Activated CD4-positive, alpha-beta T cell treated with anti-CD3 and anti-CD28 coated beads, Interleukin-2, amount 50 U/mL, for 48 hours (primary cell): Measurements from ENCODE around the gene ATF4.

ENCODE experiments used
- DNase-seq, 2 experiments: peaks; one replicate each; pipeline ENCODE4 v3.0.0-alpha.2; 2020

ATF4 gene

GRCh38 chr22:39530692-39531331 lies 10.4 kb downstream of the ATF4 start:
- DNase-seq, result peak; percentile 17 to 27

DNA sequence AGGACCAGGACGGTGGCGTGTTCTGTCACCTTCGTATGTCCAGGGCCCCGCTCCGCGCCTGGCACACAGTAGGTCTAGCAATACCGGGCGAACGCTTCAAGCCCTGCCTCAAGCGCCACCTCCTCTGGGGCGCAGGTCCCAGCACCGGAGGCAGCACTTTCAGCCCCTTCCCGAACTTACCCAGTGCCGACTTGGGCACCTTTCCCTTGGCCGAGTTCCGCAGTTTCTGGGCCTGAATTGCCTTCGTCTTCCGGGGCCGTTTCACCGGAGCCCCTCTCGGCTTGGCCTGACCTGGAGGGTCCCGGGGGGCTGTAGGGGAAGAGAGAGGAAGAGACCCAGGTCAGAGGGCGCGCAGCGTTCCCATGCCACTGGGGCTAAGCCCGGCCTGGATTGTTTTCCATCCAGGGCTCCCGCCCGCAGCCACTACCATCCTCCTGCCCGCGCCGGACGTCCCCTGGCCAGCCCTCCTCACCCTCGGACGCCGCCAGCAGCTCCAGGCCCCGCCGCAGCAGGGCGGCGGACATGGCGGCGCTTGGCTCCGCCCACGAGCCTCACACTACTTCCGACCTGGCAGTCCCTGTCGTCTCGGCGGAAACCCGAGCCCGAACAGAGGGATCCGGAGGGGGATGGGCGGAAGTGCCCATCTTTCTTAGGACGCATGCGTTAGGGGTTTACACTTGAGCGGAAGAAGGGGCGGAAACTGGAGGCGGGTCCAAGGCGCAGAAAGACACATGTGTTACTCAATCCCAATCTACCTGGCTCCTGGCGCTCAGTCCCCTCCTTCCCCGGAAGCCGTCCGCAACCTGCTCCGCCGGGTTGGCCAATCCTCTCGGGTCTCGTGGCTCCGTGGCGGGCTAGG lies 12.1 kb downstream of the ATF4 start, which contains the start of gene RPS19BP1:
RPS19BP1 (minus strand) TSS at position 534 of the 859 bp plus-strand sequence; CDS start at position 524, 10 bp downstream.
- peak; percentile 99 to 100 for DNase-seq

- peak; percentile 8 to 15 for DNase-seq
Measured at GRCh38 chr22:39534092-39534506, 13.7 kb downstream of the ATF4 start.

DNA sequence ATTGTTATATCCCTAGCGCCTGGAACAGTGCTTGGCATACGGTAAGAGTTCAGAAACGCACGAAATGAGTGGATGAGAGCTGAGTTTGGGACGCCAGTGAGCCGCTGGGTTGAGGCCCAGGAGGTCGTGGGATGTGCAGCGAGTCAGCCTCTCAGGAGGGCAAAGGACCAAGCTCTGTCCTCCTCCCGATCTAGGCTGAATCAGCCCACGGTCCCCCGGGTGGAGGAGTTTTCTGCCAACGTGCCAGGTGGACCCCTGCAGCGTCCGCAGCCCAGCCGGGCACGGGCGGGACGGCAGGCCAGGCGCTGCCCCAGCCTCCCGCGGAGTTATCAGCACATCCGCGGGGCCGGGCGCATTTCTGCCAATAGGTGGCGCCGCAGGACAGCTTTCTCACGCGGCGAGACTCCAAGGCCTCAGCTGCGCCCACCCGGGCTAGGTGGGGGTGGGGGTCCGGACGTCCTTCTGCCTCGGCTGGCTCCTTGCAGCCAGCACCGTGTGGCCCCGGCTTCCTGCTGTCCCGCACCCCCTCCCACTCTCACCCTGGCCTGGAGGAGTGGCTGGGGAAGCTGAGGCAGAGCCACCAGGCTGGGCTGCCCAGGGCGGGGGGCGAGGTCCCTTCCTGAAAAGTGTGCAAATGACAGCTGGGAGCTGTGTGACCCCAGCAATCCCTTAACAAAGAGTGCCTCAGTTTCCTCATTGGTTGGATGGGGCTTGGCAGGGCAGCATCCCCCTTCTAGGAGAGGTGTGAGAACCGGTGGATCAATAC lies 14.4 kb downstream of the ATF4 start:
- DNase-seq, result peak; percentile 89 to 91

GRCh38 chr22:39535357-39535725 lies 15.0 kb downstream of the ATF4 start:
- no peak for DNase-seq

- DNase-seq, result no peak
Measured at GRCh38 chr22:39535831-39536449, 15.6 kb downstream of the ATF4 start.

- DNase-seq, result no peak
Measured at GRCh38 chr22:39536711-39537110, 16.3 kb downstream of the ATF4 start.

GRCh38 chr22:39537975-39538374 lies 17.6 kb downstream of the ATF4 start:
- no peak for DNase-seq

- peak; percentile 19 to 36 for DNase-seq
Measured at GRCh38 chr22:39543095-39543494, 22.7 kb downstream of the ATF4 start.

DNA sequence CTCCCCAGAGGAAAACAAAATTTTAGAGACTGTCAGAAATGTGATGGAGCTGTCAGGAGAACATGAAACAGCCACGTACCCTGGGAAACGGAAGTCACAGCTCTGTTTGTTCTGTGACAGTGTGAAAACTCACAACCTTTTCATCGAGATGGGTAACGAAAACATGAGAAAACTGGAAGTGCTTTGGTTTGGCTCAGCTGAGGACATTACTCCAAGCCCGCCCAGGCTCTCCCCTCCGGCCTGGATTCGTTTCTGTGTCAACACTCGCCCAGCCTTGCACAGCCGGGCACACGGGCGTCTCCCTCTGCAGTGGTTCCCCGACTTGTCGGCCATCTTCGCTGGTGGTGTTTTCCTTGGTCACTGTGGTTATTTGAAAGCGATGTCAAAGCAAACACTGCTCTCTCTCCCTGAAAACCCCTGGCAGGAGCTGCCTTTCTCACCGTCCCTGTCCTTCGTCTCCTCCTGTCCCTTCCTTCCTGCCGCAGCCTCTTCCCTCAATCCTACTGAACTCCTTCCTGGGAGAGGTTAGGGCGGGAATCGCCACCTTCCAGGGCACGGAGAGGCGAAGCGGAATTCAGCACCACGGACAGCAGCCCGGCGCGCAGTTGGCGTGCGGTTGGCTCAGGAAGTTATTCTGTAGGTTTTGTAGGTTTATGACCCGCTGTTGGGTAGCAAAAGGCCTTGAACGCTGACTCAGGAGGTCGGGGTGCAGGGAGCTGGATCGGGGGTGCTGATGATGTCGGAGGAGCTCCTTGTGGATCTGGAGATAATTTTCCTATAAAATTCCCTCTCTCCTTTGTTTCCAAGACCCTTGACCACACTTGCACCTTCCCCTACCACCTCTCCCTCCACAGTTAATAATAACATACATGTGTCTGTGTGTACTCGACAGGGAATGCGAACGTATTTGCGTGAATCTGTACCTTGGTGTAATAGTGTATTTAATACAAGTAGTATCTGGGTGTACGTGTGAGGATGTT lies 25.3 kb downstream of the ATF4 start:
- DNase-seq, result peak; percentile 70 to 75

GRCh38 chr22:39546889-39547586 lies 26.7 kb downstream of the ATF4 start:
- DNase-seq, result no peak

DNA sequence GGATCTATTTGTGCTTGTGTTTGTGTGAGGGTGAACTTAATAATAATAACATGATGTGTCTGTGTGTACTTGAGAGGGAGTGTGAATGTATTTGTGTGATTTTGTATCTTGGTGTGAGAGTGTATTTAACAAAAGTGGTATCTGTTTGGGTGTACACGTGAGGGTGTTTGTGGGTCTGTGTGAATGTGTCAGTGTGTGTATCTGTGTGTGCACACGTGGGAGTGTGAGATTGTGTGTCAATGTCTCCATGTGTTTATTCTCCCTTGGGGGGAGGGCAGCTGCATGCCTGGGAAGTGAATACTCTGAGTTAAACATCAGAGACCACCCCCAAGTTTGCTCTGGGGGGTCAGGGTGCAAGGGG lies 27.2 kb downstream of the ATF4 start:
- DNase-seq, result no peak

DNA sequence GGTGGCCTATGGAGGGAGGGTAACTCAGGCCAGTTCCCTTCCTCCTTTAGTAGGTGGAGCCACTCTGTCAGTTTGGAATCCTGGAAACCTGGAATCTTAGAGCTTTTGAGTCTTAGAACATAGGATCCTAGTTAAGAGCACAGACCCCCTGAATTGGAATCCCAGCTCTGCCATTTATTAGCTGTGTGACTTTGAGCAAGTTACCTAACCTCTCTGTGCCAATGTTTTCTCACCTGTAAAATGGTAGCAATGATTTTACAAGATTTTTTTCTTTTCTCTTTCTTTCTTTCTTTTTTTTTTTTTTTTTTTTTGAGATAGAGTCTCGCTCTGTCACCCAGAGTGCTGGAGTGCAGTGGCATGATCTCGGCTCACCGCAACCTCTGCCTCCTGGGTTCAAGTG lies 33.1 kb downstream of the ATF4 start:
- no peak for DNase-seq

GRCh38 chr22:39554151-39554550 lies 33.8 kb downstream of the ATF4 start:
- no peak for DNase-seq

GRCh38 chr22:39556970-39557841 lies 36.8 kb downstream of the ATF4 start:
- DNase-seq, result peak; percentile 44 to 59

DNA sequence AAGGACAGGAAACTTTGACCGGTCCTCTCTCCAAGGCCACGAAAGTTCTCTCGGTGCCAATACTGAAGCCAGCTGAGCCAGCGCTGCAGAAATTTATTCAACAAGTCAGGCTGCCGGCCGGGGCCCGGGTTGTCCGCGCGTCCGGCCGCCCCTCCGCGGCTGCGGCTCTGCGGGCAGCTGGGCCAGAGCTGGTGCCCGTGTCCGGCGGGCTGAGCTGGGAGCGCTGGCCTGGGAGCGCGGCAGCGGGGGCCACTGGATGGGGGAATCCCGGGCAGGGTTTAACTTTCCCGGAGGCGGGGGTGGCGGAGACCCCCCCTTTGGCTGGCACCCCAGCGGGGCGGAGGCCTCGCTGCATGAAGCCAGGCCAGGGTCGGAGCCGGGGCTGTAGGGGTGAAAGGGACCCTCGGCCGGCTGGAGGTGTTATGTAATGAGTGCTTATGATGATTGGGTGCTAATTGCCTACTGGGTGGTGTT lies 37.9 kb downstream of the ATF4 start:
- no peak for DNase-seq

DNA sequence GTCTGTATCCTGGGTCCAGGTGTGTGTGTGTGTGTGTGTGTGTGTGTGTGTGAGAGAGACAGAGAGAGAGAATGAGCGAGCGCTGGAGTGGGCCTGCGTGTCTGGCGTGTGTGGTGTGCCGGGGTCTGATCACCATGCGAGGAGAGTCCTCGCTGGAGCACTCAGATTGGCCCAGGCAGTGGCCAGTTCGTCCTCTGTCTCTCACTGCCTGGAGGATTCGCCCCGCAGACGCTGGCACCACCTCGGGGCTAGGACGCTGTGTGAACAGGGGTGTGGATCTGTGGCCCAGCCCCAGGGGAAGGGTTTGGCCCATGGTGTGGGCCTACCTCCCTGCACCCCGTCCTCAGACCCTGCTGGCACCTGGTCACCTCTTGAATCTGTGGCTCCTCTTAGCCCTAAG lies 38.6 kb downstream of the ATF4 start:
- DNase-seq, result no peak

GRCh38 chr22:39559456-39560105 lies 39.2 kb downstream of the ATF4 start:
- peak in 1 of 2 experiments; percentile 19 for DNase-seq

DNA sequence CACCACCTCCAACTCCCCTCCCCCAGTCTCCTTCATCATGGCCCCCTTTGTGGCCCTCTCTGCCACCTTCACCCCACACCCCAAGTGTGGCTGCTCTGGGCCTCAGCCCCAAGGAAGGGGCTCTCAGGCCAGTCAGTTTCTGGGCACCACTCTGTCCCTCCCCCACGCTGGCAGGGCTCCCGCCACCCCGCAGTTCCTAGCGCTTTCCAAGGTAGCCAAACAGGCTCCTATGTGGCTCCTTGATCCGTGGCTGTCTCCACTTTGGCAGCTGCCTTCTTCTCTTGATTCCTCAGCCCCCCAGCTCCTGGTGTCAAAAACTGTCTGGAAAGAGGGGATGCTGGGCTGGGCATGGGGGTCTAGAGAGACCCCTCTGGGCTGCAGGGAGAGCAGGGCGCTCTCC lies 39.8 kb downstream of the ATF4 start:
- DNase-seq, result no peak
